ENCODE measurements around the gene FLAD1.

Gene FLAD1

DNA sequence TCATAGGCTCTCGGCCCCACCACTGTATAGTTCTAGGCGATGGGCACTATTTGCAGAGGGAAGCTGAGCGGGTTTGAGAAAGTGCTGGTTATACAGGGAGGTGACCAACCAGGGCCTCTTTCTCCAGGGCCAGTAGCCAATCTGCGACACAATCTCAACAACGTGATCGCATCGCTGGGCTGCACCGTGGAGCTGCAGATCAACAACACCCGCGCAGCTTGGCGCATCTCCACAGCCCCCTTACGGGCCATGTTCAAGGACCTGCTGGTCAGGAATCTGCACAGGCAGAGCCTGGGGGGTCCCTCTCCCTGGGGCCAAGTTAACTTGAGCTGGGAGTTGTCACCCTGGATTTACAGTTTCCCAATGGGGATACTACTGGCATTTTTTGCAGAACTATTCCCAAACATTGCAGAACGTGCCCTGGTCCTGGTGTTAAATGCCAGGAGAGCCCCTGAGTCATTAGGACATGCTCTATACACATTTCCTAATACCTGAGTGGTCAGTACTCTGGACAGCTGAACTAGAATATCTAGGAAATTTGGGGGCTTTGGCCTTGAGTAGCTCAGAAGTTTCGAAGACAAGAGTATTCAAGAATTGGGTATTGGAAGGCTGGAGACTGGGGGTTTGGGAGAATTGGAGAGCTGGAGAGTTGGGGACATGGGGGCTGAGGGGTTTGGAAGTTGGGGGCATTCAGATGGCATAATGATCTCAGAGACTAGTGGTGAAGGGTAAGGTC lies 57.4 kb downstream of the FLAD1 start:
- no peak for DNase-seq (ENCODE audit: low read depth)
